GM18498 (cell line): Measurements from ENCODE around the gene SPTLC2.
"Not testable (repeated sequence)": the region's sequence is repeated elsewhere in the genome, so short reads cannot be mapped to it uniquely, and the experiment has no call there.

Source experiments
- ATAC-seq: cut with Tn5 transposase; IDR thresholded peaks from one replicate; pipeline ENCODE4 v1.9.1; 2021; ENCODE audit warnings: mild to moderate bottlenecking, moderate library complexity; ENCODE audit not compliant: unreplicated experiment

SPTLC2 gene

GRCh38 chr14:77616454-77617229, at the start of gene SPTLC2:
TSS of gene SPTLC2 (minus strand) at chr14:77616637. CDS start at chr14:77616579, 58 bp downstream.
- ATAC-seq, result peak; percentile 94

- ATAC-seq, result no peak
Measured at GRCh38 chr14:77663293-77663692, 46.9 kb upstream of the SPTLC2 start.

- ATAC-seq, result not testable (repeated sequence)
Measured at GRCh38 chr14:77661562-77661961, 45.1 kb upstream of the SPTLC2 start.

GRCh38 chr14:77660754-77661153, 44.3 kb upstream of the SPTLC2 start:
- no peak for ATAC-seq

GRCh38 chr14:77659831-77660230, 43.4 kb upstream of the SPTLC2 start:
- no peak for ATAC-seq

GRCh38 chr14:77657280-77657679, 40.8 kb upstream of the SPTLC2 start:
- ATAC-seq, result no peak

DNA sequence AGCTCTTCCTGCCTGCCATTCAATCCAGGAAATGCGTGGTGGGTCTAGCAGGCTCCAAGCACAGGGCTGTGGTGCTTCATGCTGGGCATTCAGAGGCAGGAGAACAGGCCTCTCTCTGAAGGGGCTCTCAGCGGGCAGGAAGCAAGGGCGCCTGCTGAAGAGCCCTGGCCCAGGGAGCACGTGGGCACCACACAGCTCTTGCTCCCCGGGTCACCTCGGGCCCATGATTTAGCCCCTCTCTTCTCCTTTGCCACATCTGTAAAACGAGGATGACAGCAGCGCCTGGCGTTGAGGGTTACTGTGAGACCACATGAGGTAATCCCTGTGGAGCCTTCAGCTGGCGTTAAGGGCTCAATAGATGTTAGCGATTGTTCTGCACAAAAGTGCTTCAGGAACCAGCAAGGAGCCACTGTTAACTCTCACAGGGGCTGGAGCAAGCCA, 37.6 kb upstream of the SPTLC2 start:
- no peak for ATAC-seq

DNA sequence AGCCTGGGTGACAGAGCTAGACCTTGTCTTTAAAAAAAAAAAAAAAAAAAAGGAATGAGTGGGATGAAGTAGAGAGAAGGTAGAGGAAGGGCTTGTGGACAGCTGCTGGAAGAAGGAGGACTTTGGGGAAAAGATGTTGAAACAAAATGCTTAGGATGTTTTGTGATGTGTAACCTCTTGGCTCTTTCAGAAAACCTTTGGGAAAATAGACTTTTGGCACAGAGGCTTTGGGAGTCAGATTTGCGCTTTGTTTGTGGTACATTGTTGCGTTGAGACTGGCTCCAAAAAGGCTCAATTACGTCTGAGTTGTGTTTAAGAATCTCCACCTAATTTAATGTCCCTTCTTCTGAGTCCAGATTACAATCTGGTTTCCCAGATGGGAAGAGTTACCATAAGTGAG, 32.9 kb upstream of the SPTLC2 start:
- no peak for ATAC-seq

DNA sequence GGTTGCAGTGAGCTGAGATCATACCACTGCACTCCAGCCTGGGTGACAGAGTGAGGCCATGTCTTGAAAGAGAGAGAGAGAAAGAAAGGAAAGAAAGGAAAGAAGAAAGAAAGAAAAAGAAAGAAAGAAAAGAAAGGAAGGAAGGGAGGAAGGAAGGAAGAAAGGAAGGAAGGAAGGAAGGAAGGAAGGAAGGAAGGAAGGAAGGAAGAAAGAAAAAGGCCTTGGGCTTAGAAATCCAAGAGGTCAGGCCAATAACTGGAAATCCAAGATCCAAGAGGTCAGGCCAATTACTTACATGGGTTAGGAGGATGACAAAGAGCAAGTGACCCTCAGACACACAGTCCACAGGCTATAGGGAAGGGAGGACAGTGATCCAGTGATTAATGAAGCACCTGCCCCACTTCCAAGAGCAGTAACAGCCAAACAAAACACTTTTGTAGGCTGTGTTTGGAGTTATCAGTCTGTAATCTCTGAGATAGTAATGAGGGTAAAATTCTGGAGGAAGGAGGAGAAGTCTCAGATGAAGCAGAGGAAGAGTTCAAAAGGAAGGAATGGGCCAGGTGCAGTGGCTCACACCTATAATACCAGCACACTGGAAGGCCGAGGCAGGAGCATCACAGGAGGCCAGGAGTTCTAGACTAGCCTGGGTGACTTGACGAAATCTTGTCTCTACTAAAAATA, 32.2 kb upstream of the SPTLC2 start:
- no peak for ATAC-seq

DNA sequence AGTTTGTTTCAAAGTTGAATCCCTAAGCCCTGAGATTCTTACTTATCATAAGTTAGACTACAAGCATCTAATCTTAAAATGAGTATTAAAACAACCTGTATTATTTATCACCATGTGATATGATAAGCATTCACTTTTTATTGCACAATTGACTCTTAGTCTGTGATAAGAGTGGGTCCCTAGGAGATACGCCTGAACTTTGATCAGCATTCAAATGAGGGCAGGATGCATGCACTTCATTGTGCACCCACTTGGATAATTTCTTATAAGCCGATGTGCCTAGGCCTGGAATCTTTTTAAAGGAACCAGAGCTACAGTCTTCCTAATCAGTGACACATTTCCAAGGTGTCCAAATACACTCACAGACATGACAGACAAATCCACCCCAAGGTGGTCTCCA, 31.4 kb upstream of the SPTLC2 start:
- no peak for ATAC-seq

GRCh38 chr14:77646907-77647306, 30.5 kb upstream of the SPTLC2 start:
- ATAC-seq, result no peak

- no peak for ATAC-seq
Measured at GRCh38 chr14:77645520-77646230, 29.2 kb upstream of the SPTLC2 start.

- no peak for ATAC-seq
Measured at GRCh38 chr14:77642407-77642806, 26.0 kb upstream of the SPTLC2 start.

DNA sequence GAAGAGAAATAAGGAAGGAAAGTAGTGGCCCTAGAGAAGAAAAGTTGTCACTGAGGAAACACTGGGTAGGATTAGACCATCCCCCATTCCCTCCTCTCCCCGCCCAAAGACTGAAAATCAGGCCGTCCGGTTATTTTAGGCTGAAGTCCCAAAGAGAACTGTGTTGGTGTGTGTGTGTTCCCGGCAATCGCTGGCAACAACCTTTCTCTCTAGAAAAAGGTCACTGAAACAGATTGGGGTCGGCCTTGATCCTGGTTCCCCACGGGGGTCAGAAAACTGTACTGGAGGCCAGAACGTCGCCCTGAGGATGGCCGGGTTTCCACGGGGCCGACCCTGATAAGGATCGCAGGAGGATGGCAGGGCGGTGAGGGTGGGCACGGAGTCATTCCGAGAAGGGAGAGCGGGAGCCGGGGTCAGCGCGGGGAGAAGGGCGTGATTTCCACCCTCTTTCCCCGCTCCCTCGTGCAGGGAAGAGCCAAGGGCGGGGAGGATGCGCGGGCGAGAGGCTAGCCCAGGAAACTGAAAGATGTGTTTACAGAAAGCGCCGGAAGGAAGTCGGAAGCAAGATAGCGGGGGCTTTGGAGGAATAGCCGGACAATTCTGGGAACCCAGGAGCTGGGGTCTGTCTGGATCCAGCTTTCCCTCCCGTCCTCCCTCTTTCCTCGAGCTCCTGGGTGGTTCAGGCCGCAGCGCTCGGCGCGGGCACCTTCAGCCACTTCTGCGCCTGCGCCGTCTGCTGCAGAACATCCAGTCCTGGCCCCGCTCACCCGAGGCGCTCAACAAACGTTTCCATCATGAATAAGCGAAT, 25.3 kb upstream of the SPTLC2 start:
- peak; percentile 74 for ATAC-seq

- peak; percentile 25 for ATAC-seq
Measured at GRCh38 chr14:77640756-77641533, 24.5 kb upstream of the SPTLC2 start.

- ATAC-seq, result no peak
Measured at GRCh38 chr14:77638771-77639171, 22.3 kb upstream of the SPTLC2 start.

DNA sequence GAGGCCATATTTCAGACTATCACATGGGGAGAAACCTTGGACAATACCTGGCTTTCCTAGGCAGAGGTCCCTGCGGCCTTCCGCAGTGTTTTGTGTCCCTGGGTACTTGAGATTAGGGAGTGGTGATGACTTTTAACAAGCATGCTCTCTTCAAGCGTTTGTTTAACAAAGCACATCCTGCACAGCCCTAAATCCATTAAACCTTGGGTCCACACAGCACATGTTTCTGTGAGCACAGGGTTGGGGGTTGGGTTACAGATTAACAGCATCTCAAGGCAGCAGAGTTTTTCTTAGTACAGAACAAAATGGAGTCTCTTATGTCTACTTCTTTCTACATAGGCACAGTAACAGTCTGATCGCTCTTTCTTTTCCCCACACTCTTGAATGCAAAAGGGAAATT, 19.4 kb upstream of the SPTLC2 start:
- not testable (repeated sequence) for ATAC-seq

DNA sequence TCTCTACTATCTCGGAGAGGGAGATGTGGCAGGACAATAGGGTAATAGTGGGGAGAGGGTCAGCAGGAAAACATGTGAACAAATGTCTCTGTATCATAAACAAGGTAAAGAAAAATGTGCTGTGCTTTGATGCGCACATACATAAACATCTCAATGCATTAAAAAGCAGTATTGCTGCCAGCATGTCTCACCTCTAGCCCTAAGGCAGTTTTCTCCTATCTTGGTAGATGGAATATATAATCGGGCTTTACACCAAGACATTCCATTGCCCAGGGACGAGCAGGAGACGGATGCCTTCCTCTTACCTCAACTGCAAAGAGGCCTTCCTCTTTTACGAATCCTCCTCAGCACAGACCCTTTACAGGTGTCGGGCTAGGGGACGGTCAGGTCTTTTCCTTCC, 19.0 kb upstream of the SPTLC2 start:
- ATAC-seq, result not testable (repeated sequence)

GRCh38 chr14:77630111-77630510, 13.7 kb upstream of the SPTLC2 start:
- ATAC-seq, result no peak

- no peak for ATAC-seq
Measured at GRCh38 chr14:77625360-77625759, 8.9 kb upstream of the SPTLC2 start.
